OCI-LY7 (cell line): ENCODE results near the gene CDC42BPG. TPM values are rescaled to one million over a fixed set of nuclear protein-coding genes. Genes with fewer than 3 reads are reported as not detected.

Experiments
- BruUV-seq: library from RNA; stranded (reverse); fragments of 400-500 nt; replicated peaks from 2 replicates; lab custom pipeline; 2021; lab: Mats Ljungman, UMichigan
- CTCF ChIA-PET: fragments of 300-600 bp; sonication (Branson Sonifier 250); formaldehyde crosslinking; loops from one replicate; lab custom pipeline; 2022; ENCODE audit warnings: antibody characterized with exemption; ENCODE audit not compliant: unreplicated experiment; lab: Charles Lee
- POLR2A ChIA-PET: fragments of 300-600 bp; sonication (Branson Sonifier 250); formaldehyde crosslinking; loops from one replicate; lab custom pipeline; 2022; ENCODE audit warnings: antibody characterized with exemption; lab: Charles Lee
- DNase-seq: peaks from one replicate; pipeline ENCODE4 v3.0.0-alpha.2; 2015; ENCODE audit warnings: low spot score
- H2AFZ ChIP-seq: fragments of 200-600 bp; sonication (generic), shearing (Covaris generic); 2 replicates; pipeline ENCODE4 v1.6.1; 2014; ENCODE audit warnings: mild to moderate bottlenecking, antibody characterized with exemption, low read length, moderate library complexity
- H3K27ac ChIP-seq: fragments of 200-600 bp; sonication (generic); 2 replicates; pipeline ENCODE4 v1.5.1; 2014; ENCODE audit warnings: mixed run types, low read depth, mild to moderate bottlenecking, moderate library complexity, low read length, inconsistent platforms; ENCODE audit not compliant: poor library complexity, severe bottlenecking
- H3K36me3 ChIP-seq: fragments of 200-600 bp; sonication (generic); 2 replicates; pipeline ENCODE4 v1.6.1; 2014; ENCODE audit warnings: mild to moderate bottlenecking, antibody characterized with exemption, low read length, moderate library complexity, mixed read lengths; ENCODE audit not compliant: insufficient read depth
- H3K4me1 ChIP-seq: fragments of 200-600 bp; sonication (generic); 2 replicates; pipeline ENCODE4 v1.5.1; 2014; ENCODE audit warnings: mild to moderate bottlenecking, low read length; ENCODE audit not compliant: insufficient read depth, poor library complexity, severe bottlenecking
- H3K4me2 ChIP-seq: fragments of 200-600 bp; sonication (generic); 2 replicates; pipeline ENCODE4 v1.6.1; 2014; ENCODE audit warnings: mild to moderate bottlenecking, low read length
- H3K4me3 ChIP-seq: fragments of 200-600 bp; sonication (generic); 2 replicates; pipeline ENCODE4 v1.5.1; 2014; ENCODE audit warnings: mild to moderate bottlenecking, low read depth, low read length; ENCODE audit not compliant: poor library complexity, severe bottlenecking
- H3K79me2 ChIP-seq: fragments of 200-600 bp; sonication (generic); 2 replicates; pipeline ENCODE4 v1.6.1; 2016; ENCODE audit warnings: low read depth, mild to moderate bottlenecking, low read length, moderate library complexity, mixed read lengths; ENCODE audit not compliant: insufficient read depth
- H3K9me2 ChIP-seq: fragments of 200-600 bp; sonication (generic); 2 replicates; pipeline ENCODE4 v1.6.1; 2016; ENCODE audit warnings: mild to moderate bottlenecking, low read length, mixed read lengths; ENCODE audit not compliant: insufficient read depth
- H3K9me3 ChIP-seq: fragments of 200-600 bp; sonication (generic); 2 replicates; pipeline ENCODE4 v1.6.1; 2014; ENCODE audit warnings: mild to moderate bottlenecking, mixed run types, low read length, mixed read lengths
- H4K20me1 ChIP-seq: fragments of 200-600 bp; sonication (generic); 2 replicates; pipeline ENCODE4 v1.6.1; 2014; ENCODE audit warnings: mild to moderate bottlenecking, antibody characterized with exemption, low read length, moderate library complexity, mixed read lengths; ENCODE audit not compliant: insufficient read depth
- CTCF ChIP-seq: fragments of 200-600 bp; sonication (generic); conservative IDR thresholded peaks from 2 replicates; pipeline ENCODE4 v1.5.1; 2014; ENCODE audit warnings: mild to moderate bottlenecking, antibody characterized with exemption, low read length, moderate library complexity, mixed read lengths
- EZH2phosphoT487 ChIP-seq: fragments of 200-600 bp; sonication (generic); IDR thresholded peaks from 2 replicates; pipeline ENCODE4 v1.6.1; 2018; ENCODE audit warnings: low read depth, borderline replicate concordance, mild to moderate bottlenecking, mixed run types, antibody characterized with exemption, low read length, moderate library complexity, mixed read lengths
- intact Hi-C: fragments of 100-400 bp; cut with micrococcal nuclease; formaldehyde crosslinking; loops from one replicate; pipeline ENCODE4 v1.10.0; 2022; ENCODE audit not compliant: unreplicated experiment
- total RNA-seq, 2 experiments: library from RNA; depleted of rRNA in 1 of 2; stranded (reverse); fragments of >200 nt in 1 of 2; shearing (Covaris generic) in 1 of 2; gene quantifications; 2 replicates each; pipeline ENCODE4 v1.2.3, GENCODE V29; 2014 to 2022

Gene CDC42BPG
- total RNA-seq, 2 experiments from 2014 or later: 3.5 to 4.9 TPM

- Histone ChIP-seq H3K27ac (peak overlapping the region; percentile 97), H3K9me2 (no peaks in the 10 kb centered on the region), H3K9me3 (no peaks in the 10 kb centered on the region), H3K79me2 (peaks cover 71% of the 10 kb centered on the region), H3K4me3 (peak overlapping the region; percentile 59), H3K4me2 (peak overlapping the region; percentile 87), H3K4me1 (peaks cover 98% of the 10 kb centered on the region), H2AFZ (no peak overlapping the region), H4K20me1 (no peaks in the 10 kb centered on the region), H3K36me3 (peaks cover 39% of the 10 kb centered on the region)
- TF ChIP-seq EZH2phosphoT487 (no peak), CTCF (peak; percentile 59)
- POLR2A ChIA-PET: interaction anchor here (0.6 to 13.0 kb wide), 8 partner anchors 8 to 251 kb away, joined by 3 to 178 read pairs (median 4); partner anchors contain the start of gene EHD1
- no TSS peak for BruUV-seq
- intact Hi-C loops: no loop called here
- DNase-seq: peak; percentile 75
- CTCF ChIA-PET: interaction anchor here (1.1 to 1.3 kb wide), 3 partner anchors 13 to 27 kb away, joined by 3 to 10 read pairs (median 3); no protein-coding TSS in a partner anchor
Measured at GRCh38 chr11:64861227-64861975, 16.9 kb upstream of the CDC42BPG start.

GRCh38 chr11:64859542-64860414 lies 15.3 kb upstream of the CDC42BPG start:
- TF ChIP-seq CTCF (no peak), EZH2phosphoT487 (no peak)
- Histone ChIP-seq H3K9me3 (no peaks in the 10 kb centered on the region), H3K9me2 (no peaks in the 10 kb centered on the region), H3K4me3 (peak overlapping the region; percentile 47), H3K27ac (peak overlapping the region; percentile 97), H3K79me2 (peaks cover 60% of the 10 kb centered on the region), H2AFZ (no peak overlapping the region), H3K36me3 (peaks cover 50% of the 10 kb centered on the region), H3K4me2 (peak overlapping the region; percentile 67), H4K20me1 (no peaks in the 10 kb centered on the region), H3K4me1 (peaks cover 90% of the 10 kb centered on the region)
- ChIA-PET POLR2A (interaction anchor here (0.6 to 13.0 kb wide), 7 partner anchors 9 to 620 kb away, joined by 3 to 178 read pairs (median 10); partner anchors contain the start of genes BAD and EHD1), CTCF (interaction anchor here (0.6 to 1.9 kb wide), 5 partner anchors 10 to 592 kb away, joined by 3 to 24 read pairs (median 4); no protein-coding TSS in a partner anchor)
- intact Hi-C loops: loop anchor here (1.0 to 10.0 kb wide), 3 partner anchors 8 to 715 kb away; partner anchors contain the start of genes EHBP1L1, FAM89B and ZNRD2
- no TSS peak for BruUV-seq
- peak; percentile 85 for DNase-seq
